ENCODE results near the gene ZNF716.
"Not testable (repeated sequence)": the region's sequence is repeated elsewhere in the genome, so short reads cannot be mapped to it uniquely, and the experiment has no call there.

The ZNF716 gene

DNA sequence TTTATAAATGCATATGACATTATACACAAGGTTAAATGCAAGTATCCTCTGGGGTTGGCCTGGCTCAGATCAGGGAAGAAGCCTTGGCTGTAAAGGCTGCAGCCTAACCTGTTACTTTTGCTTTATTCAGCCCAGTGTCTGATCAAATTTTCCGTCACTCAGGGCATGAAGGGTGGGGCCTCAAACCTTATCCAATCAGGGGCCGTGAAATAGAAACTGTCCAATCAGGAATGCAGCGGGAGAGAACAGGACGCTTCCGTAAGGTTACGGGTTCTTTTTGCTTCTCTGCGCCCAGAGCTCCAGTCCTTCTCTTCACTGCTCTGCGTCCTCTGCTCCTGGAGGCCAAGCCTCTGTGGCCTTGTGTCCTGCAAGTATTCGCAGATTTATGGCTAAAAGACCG is at the start of gene ZNF716:
Gene ZNF716, plus strand, starts transcription at position 274 of the 400 bp plus-strand sequence. Its CDS starts 112 bp downstream, at position 386.
- H3K4me3 ChIP-seq (ENCODE audit: low read length): no peak within 1 kb of the TSS
- no peaks in the 10 kb centered on the region for H3K4me1 ChIP-seq (ENCODE audit: control insufficient read depth, insufficient read depth, low read length)
- H3K36me3 ChIP-seq (ENCODE audit: control insufficient read depth, insufficient read depth, low read length): no peaks in the 10 kb centered on the region
- H3K27ac ChIP-seq (ENCODE audit: low read depth, low read length): no peak within 1 kb of the TSS
- H3K9ac ChIP-seq (ENCODE audit: low read length): no peak within 1 kb of the TSS
- no peaks in the 10 kb centered on the region for H3K27me3 ChIP-seq (ENCODE audit: control insufficient read depth, insufficient read depth, low read length)

DNA sequence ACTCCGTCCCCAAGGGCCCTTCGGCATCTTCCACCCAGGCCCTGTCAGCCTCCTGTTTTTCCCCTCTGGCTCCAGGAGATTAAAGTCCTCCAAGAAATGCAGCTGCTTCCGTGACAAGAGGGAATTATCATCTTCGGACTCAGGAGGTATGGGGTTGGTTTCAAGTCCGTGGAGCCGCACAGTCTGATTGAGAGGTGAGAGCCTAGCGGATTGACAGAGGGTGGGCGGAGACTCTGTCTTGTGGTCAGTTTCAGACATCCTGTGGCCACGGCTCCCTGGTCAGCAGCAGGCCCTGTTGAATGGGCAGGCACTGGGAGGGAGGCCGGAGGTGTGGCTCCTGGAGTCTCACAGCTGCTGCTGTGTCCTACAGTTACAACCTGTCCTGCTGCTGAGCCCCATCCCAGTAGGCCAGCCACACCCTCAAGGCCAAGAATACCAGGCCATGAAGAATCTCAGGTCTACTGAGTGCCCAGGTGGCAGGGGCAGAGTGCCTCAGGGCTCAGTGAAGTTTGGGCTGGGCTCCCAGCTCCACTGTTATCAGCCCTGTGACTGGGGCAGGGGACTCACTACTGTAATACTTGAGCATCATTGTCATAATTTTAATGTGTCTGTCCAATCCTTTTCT is 49.3 kb upstream of the ZNF716 start:
- Histone ChIP-seq H3K4me1 (ENCODE audit: control insufficient read depth, insufficient read depth, low read length) (no peaks in the 10 kb centered on the region), H3K4me3 (ENCODE audit: low read length) (no peak overlapping the region), H3K27me3 (ENCODE audit: control insufficient read depth, insufficient read depth, low read length) (no peaks in the 10 kb centered on the region), H3K36me3 (ENCODE audit: control insufficient read depth, insufficient read depth, low read length) (no peaks in the 10 kb centered on the region), H3K9ac (ENCODE audit: low read length) (no peak overlapping the region), H3K27ac (ENCODE audit: low read depth, low read length) (no peak overlapping the region)

DNA sequence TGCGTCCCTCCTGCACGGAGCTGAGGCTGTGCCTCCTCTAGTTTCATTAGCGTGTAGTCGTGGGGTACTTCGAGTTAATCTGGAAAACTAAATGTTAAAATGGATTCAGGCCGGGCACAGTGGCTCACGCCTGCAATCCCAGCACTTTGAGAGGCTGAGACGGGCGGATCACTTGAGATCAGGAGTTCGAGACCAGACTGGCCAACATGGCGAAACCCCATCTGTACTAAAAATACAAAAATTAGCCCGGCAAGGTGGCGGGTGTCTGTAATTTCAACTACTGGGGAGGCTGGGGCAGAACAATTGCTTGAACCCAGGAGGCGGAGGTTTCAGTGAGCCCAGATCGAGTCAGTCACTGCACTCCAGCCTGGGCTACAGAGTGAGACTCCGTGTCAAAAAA is 46.9 kb upstream of the ZNF716 start:
- not testable (repeated sequence) for H3K9ac ChIP-seq (ENCODE audit: low read length); H3K27ac ChIP-seq (ENCODE audit: low read depth, low read length); H3K4me1 ChIP-seq (ENCODE audit: control insufficient read depth, insufficient read depth, low read length); H3K27me3 ChIP-seq (ENCODE audit: control insufficient read depth, insufficient read depth, low read length); H3K4me3 ChIP-seq (ENCODE audit: low read length); H3K36me3 ChIP-seq (ENCODE audit: control insufficient read depth, insufficient read depth, low read length)

DNA sequence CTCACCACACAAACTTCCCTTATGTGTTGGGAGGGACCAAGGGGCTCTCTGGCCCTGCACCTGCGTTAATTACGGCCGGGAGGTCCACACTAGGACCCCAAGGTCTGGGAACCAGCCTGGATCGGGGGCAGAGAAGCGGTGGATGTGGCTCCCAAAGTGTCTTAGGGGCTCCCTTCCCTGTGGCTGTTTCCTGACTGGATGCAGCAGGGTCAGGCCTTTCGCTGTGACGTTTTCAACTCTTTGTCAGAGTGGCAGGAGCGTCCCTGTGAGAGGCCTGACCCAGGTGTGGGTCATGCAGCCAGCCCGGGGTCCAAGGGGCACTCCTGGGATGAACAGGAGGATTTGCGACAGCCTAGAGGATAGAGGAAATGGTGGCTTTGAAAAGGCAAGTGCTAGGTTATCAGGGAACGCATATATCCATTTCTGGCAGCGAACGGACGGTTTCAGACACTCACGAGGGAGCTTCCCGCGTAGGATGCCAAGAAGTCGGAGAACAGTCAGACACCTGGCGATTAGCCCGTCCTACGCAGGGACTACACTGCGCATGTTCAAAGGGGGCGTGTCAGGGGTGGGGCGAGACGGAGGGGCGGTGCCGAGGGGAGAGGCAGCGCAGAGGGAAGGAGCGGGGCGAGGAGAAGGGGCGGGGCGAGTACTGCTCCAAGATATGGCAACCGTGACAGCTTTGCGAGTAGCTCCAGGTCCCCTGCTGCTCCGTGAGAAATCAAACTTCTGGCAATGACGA is 46.2 kb upstream of the ZNF716 start:
- H3K27me3 ChIP-seq (ENCODE audit: control insufficient read depth, insufficient read depth, low read length): no peaks in the 10 kb centered on the region
- no peaks in the 10 kb centered on the region for H3K36me3 ChIP-seq (ENCODE audit: control insufficient read depth, insufficient read depth, low read length)
- peak overlapping the region; percentile 71 for H3K4me3 ChIP-seq (ENCODE audit: low read length)
- H3K4me1 ChIP-seq (ENCODE audit: control insufficient read depth, insufficient read depth, low read length): no peaks in the 10 kb centered on the region
- peak overlapping the region; percentile 76 for H3K27ac ChIP-seq (ENCODE audit: low read depth, low read length)
- no peak overlapping the region for H3K9ac ChIP-seq (ENCODE audit: low read length)

DNA sequence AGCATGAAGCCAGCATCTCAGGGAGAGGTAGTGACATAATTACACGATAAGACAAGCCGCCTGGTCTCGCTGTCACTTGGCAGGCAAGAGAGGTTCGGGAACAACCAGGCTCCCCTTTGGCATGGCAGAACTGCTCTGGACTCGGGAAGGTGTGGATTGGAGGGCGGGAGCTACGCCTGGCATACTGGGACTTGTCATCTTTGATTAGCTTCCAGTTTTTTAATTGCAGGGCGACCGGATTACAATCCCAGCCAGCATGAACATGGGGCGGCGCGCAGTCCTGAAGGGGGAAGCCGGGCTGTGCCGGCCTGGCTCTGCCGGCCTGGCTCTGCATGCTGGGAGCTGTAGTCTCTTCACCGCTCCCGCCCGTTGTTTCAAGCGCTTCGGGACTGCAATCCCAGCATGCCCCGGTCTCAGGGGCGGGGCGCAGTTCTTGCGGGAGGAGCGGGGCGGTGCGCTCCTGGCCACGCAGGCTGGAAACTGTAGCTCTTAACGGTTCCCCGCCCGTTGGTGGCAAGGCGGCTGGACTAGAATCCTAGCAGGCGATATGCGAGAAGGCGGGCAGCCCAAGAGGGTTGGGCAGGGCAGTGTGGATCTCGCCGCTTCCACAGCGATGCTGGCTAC is 45.5 kb upstream of the ZNF716 start:
- Histone ChIP-seq H3K9ac (ENCODE audit: low read length) (no peak overlapping the region), H3K4me3 (ENCODE audit: low read length) (peak overlapping the region; percentile 71)

DNA sequence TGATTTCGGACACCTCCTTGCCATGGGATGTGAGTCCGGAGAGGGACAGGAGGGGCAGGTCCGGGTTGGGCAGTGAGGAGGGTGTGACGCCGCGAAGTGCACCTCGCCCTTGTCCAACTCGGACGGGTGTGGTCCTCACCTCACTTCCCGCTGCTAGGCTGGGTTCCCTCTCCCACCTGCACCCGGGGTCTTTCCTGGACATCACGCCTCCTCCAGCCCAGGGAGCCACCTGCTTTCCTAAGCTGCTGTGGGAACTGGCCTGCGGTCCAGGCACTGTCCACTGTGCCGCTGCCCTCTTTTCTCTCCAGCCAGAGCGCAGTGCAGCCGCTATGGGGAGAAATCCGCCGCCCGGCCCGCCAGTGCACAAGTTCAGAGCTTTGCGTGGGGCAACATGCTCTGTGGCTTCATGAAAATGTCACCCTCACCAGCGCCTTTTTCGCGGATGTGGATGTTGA is 45.0 kb upstream of the ZNF716 start:
- H3K27ac ChIP-seq (ENCODE audit: low read depth, low read length): peak overlapping the region; percentile 40
- H3K4me3 ChIP-seq (ENCODE audit: low read length): peak overlapping the region; percentile 62
- H3K36me3 ChIP-seq (ENCODE audit: control insufficient read depth, insufficient read depth, low read length): no peaks in the 10 kb centered on the region
- no peak overlapping the region for H3K9ac ChIP-seq (ENCODE audit: low read length)
- no peaks in the 10 kb centered on the region for H3K4me1 ChIP-seq (ENCODE audit: control insufficient read depth, insufficient read depth, low read length)
- no peaks in the 10 kb centered on the region for H3K27me3 ChIP-seq (ENCODE audit: control insufficient read depth, insufficient read depth, low read length)

More for the DNA sequence above, 45.5 kb upstream of the ZNF716 start:
- Histone ChIP-seq H3K27me3 (ENCODE audit: control insufficient read depth, insufficient read depth, low read length) (no peaks in the 10 kb centered on the region), H3K27ac (ENCODE audit: low read depth, low read length) (peak overlapping the region; percentile 66), H3K4me1 (ENCODE audit: control insufficient read depth, insufficient read depth, low read length) (no peaks in the 10 kb centered on the region), H3K36me3 (ENCODE audit: control insufficient read depth, insufficient read depth, low read length) (no peaks in the 10 kb centered on the region)

DNA sequence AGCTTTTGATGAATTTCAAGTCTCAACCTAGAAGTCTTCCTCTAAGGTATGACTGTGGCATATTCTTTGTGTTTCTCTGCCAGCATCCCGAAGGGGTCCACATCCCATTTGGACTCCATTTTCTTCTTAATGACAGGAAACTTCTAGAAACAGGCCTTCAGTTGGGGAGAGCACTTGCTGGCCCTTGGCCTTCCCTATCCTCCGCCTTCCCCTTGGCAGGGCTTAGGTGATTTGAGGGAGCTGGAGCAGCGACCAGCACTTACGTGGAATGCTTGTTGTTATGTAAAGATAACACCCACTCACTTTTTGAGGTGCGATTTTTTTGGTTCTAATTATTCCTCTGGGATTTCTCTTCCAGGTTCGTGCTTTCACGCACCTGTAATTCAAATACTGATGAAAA is 42.9 kb upstream of the ZNF716 start:
- H3K4me3 ChIP-seq (ENCODE audit: low read length): no peak overlapping the region
- no peak overlapping the region for H3K9ac ChIP-seq (ENCODE audit: low read length)
- no peaks in the 10 kb centered on the region for H3K36me3 ChIP-seq (ENCODE audit: control insufficient read depth, insufficient read depth, low read length)
- no peaks in the 10 kb centered on the region for H3K4me1 ChIP-seq (ENCODE audit: control insufficient read depth, insufficient read depth, low read length)
- H3K27ac ChIP-seq (ENCODE audit: low read depth, low read length): no peak overlapping the region
- no peaks in the 10 kb centered on the region for H3K27me3 ChIP-seq (ENCODE audit: control insufficient read depth, insufficient read depth, low read length)

DNA sequence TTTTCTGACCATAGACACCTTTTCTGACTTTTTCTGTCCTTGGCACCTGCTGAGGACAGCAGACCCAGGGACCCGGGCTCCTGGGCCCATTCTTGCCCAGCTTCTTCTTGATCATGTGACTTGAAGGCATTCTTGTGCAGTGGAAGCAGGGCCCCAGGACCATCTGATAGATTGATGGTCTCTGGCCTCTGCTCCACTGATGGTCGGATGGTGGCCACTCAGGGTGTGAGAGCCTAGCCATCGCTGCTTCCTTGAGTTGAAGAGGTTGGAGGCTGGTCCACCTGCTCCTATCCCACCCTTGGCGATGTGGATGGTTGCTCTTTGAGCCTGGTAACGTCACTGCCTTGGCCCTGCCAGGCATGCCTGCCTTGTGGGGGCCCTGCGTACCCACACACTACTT is 37.8 kb upstream of the ZNF716 start:
- H3K4me1 ChIP-seq (ENCODE audit: control insufficient read depth, insufficient read depth, low read length): no peaks in the 10 kb centered on the region
- no peak overlapping the region for H3K27ac ChIP-seq (ENCODE audit: low read depth, low read length)
- no peaks in the 10 kb centered on the region for H3K27me3 ChIP-seq (ENCODE audit: control insufficient read depth, insufficient read depth, low read length)
- no peaks in the 10 kb centered on the region for H3K36me3 ChIP-seq (ENCODE audit: control insufficient read depth, insufficient read depth, low read length)
- no peak overlapping the region for H3K4me3 ChIP-seq (ENCODE audit: low read length)
- no peak overlapping the region for H3K9ac ChIP-seq (ENCODE audit: low read length)

DNA sequence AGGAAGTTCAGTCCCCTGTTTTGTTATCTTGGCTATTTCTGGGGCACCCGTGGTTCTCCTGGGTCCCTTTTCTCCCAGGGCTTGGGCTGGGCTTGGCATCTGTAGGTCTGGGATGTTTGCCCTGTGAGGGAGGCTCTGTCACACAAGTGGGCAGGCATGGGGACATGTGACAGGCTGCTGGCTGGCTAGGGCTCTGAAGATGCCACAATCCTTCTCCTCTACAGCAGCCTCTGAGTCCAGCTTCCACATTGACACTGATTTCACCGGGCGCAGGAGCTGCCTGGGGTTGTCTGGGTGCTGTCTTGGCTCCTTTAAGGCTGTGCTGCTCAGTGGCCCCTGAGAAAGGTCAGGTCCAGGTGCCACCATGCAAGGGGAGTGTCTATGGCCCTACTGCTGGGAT is 37.4 kb upstream of the ZNF716 start:
- no peak overlapping the region for H3K4me3 ChIP-seq (ENCODE audit: low read length)

DNA sequence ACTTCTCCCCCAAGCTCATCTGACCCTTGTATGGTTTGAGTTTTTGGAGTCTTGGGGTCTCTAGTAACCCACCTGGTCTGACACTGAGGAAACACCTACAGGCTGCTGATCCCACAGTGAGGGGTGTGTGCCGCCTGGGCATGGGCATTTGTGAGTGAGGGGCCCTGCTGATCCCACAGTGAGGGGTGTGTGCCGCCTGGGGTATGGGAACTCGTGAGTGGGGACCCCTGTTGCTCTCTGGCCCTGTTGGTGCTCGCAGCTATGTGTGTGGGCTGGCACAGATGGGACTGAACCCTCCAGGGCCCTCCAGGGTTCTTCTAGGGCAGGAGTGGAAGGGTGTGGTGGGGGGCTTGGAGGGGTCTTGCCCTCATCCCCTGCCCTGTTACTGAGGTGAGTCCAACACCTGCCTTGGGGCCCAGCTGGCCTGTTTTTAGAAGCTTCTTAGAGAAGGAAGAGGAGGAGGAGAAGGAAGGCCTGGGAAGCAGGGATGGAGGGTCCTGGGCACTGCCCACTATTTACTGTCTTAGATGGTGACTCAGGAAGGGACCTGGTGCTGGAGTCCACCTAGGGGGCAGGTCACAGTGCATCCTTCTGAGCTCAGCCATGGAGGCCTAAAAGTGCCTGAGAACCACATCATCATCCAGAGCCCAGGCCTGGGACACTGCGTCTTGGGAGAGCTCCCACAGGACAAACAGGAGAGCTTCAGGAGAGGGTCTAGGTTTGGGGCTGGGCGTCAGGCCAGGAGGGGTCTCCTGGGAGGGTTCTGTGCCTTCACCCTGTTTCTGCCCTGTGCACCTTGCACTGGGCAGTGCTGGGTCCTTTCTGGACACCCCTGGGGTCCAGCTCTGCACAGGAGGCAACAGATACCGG is 36.2 kb upstream of the ZNF716 start:
- no peak overlapping the region for H3K4me3 ChIP-seq (ENCODE audit: low read length)
- H3K27ac ChIP-seq (ENCODE audit: low read depth, low read length): no peak overlapping the region
- no peaks in the 10 kb centered on the region for H3K27me3 ChIP-seq (ENCODE audit: control insufficient read depth, insufficient read depth, low read length)
- H3K9ac ChIP-seq (ENCODE audit: low read length): no peak overlapping the region
- H3K36me3 ChIP-seq (ENCODE audit: control insufficient read depth, insufficient read depth, low read length): no peaks in the 10 kb centered on the region
- no peaks in the 10 kb centered on the region for H3K4me1 ChIP-seq (ENCODE audit: control insufficient read depth, insufficient read depth, low read length)

More for the DNA sequence above, 37.4 kb upstream of the ZNF716 start:
- Histone ChIP-seq H3K4me1 (ENCODE audit: control insufficient read depth, insufficient read depth, low read length) (no peaks in the 10 kb centered on the region), H3K27me3 (ENCODE audit: control insufficient read depth, insufficient read depth, low read length) (no peaks in the 10 kb centered on the region), H3K27ac (ENCODE audit: low read depth, low read length) (no peak overlapping the region), H3K9ac (ENCODE audit: low read length) (no peak overlapping the region), H3K36me3 (ENCODE audit: control insufficient read depth, insufficient read depth, low read length) (no peaks in the 10 kb centered on the region)

DNA sequence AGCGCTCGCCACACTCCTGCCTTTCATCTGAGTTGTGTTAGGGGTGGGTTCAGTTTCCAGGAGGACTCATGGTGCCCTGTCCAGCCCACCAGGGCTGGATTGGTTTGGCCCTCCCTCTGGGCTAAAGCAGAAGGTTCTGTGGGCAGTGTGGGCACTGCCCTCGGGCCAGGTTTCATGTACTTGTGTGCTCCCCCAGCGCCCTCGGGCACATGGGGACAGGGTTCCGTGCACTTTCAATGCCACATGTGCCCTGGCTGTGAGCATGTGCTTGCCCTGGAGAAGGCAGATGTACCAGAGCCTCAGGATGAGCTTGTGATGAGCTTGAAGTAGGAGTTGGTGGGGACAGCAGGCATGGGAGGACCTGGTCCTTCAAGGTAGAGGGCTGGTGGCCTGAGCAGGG is 35.6 kb upstream of the ZNF716 start:
- H3K9ac ChIP-seq (ENCODE audit: low read length): no peak overlapping the region
- no peak overlapping the region for H3K27ac ChIP-seq (ENCODE audit: low read depth, low read length)
- no peak overlapping the region for H3K4me3 ChIP-seq (ENCODE audit: low read length)
- H3K4me1 ChIP-seq (ENCODE audit: control insufficient read depth, insufficient read depth, low read length): no peaks in the 10 kb centered on the region
- no peaks in the 10 kb centered on the region for H3K27me3 ChIP-seq (ENCODE audit: control insufficient read depth, insufficient read depth, low read length)
- no peaks in the 10 kb centered on the region for H3K36me3 ChIP-seq (ENCODE audit: control insufficient read depth, insufficient read depth, low read length)

DNA sequence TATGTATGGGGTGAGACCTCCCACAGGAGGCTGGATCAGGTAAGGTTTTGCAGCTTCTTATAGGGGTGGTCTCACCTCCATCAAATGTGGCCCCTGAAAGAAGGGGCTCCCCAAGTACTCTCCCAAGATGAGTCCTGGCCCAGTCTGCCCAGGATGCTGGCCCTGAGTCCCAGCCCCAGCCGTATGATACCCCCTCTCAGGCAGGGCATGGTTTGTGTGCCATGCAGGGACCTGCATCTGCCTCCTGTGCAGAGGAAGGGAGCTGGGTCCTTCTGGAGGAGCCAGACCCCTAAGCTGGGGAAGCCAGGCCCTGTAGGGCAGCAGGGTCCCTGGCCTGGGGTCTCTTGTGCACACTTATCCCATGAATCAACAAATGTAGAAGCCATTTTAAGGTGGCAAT is 35.1 kb upstream of the ZNF716 start:
- no peaks in the 10 kb centered on the region for H3K36me3 ChIP-seq (ENCODE audit: control insufficient read depth, insufficient read depth, low read length)
- H3K9ac ChIP-seq (ENCODE audit: low read length): no peak overlapping the region
- H3K4me1 ChIP-seq (ENCODE audit: control insufficient read depth, insufficient read depth, low read length): no peaks in the 10 kb centered on the region
- H3K27me3 ChIP-seq (ENCODE audit: control insufficient read depth, insufficient read depth, low read length): no peaks in the 10 kb centered on the region
- H3K4me3 ChIP-seq (ENCODE audit: low read length): no peak overlapping the region
- no peak overlapping the region for H3K27ac ChIP-seq (ENCODE audit: low read depth, low read length)

Data from rectal smooth muscle tissue (tissue), 1 donor.